HG03280 (cell line): Measurements from ENCODE around the gene PHACTR2.
"Not testable (repeated sequence)": the region's sequence is repeated elsewhere in the genome, so short reads cannot be mapped to it uniquely, and the experiment has no call there.

Experiments
- ATAC-seq: cut with Tn5 transposase; IDR thresholded peaks from one replicate; pipeline ENCODE4 v1.9.1; 2021; ENCODE audit warnings: mild to moderate bottlenecking, moderate library complexity; ENCODE audit not compliant: unreplicated experiment

Gene PHACTR2

DNA sequence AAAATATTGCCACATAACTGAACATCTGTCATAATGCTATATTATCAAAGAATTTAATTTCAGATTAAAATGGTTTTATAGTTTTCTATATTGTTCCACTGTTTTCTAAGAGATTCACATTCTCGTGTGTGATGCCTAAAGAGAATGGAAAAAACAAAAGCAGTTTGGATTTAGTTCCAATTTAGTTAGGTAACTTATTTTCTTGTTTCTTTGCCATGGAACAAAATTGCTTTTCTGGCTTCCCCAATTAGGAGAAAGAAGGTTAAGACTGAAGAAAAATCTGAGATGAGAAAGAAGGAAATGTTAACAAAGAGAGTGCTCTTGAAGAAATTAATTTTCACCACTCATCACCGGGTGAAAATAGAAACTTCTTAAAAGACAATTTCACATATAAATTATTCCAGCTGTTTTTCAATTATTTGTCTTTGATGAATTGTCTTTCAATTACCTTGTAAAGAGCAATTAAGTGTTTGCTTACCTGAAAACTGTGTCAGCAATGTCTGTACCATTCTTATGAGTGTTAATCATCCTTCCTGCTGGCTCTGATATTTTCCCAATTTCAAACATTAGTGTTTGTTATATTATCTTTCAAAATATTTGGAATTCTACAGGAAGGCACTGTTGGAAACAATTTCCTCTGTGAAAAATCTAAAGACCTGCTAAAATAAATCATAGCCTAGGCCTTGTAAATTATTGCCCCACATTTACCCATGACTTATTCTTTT lies 19.5 kb downstream of the PHACTR2 start:
- ATAC-seq: no peak

DNA sequence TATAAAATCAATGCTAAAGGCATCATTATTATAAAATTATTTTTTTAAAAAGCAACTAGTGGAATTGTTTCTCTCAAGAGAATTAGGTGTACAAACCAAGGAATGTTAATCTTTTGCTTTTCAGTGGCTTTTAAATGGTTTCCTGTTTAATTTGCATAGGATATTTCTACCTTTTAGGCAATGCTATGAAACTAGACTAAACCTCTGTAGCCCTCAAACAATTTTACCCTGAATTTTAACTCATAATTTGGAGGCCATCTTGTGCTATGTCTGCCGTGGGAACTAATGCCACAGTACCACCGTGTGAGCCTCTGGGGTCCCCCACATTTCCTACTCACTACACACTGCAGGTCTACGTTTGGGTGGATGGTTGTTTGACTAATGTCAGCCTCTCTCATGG lies 20.6 kb downstream of the PHACTR2 start:
- no peak for ATAC-seq

DNA sequence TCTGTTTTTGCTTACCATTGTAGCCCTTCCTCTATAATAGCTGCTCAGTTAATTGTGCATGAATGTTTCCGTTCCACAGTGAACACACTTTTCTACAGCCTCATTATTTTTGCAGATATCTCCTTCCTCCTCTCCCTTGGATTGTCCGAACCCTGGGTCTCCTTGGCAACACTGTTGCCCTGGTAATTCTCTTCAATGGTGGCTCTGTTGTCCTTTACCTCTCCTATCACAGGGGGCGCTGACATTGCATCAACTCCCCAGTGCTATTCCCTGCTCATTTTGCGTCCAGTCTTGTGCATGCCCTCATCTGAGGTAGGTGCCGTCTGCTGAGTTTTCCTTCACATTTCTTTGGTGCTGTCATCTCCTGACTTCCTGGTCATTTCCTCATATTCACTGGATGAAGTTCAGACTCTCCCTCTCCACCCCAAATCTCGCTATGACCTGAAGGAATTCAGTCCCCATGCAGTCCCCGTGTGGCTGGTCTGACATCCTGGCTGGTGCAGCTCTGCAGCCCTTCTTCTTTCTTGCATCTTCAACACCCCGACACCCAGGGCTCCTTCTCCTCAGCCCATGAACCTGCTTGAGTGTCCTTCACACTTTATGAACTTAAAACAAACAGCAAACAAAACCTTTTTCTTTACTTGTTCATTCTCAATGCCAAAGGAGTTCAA lies 21.1 kb downstream of the PHACTR2 start:
- ATAC-seq: no peak

GRCh38 chr6:143699430-143699825 lies 21.7 kb downstream of the PHACTR2 start:
- ATAC-seq: no peak

DNA sequence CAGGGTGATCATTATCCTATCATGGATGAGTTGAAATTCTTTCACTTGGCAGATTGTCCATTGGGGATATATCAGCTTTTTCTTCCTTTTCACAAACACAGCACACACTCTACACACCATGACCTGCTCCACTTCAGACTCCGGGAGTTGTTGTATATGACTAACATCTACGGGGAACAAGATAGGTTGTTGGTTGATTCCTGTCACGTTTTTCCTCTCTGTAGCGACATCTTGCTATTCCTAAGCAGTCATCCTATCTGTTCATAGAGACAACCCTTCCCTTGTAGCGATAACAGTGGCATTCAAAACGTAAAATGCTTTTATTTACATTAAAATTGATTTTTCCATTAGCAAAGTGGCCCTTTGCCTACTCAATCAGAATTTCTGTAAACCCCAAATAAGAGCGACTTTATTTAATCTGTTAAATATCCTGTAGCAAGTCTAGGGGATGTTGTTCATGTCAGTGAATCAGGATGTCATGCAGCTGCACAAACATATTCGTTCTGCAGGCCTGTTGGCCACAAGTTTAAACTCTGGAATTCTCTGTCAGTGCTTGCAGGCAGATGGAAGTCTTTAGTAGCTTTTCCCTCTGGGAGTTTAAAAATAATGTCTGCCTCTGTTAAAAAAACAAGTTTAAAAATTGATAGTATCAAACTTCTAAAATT lies 23.1 kb downstream of the PHACTR2 start:
- ATAC-seq: no peak

GRCh38 chr6:143701349-143702234 lies 23.8 kb downstream of the PHACTR2 start:
- no peak for ATAC-seq

DNA sequence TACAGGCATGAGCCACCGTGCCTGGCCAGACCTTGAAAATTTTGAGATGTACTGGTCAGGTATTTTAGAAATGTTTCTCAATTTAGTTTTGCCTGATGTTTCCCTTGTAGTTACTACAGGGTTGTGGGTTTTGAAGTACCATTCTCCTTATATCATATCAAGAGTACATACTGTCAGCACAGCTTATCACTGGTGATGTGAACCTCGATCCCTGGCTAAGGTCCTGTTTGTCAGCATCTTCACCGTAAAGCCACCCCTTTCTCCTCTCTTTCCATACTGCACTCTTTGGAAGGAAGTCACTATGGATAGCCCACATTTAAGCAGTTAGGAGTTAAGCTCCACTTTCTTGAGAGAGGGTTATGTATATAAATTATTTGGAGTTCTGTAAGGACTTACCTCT lies 27.8 kb downstream of the PHACTR2 start:
- no peak for ATAC-seq

GRCh38 chr6:143707697-143708096 lies 29.9 kb downstream of the PHACTR2 start:
- no peak for ATAC-seq

DNA sequence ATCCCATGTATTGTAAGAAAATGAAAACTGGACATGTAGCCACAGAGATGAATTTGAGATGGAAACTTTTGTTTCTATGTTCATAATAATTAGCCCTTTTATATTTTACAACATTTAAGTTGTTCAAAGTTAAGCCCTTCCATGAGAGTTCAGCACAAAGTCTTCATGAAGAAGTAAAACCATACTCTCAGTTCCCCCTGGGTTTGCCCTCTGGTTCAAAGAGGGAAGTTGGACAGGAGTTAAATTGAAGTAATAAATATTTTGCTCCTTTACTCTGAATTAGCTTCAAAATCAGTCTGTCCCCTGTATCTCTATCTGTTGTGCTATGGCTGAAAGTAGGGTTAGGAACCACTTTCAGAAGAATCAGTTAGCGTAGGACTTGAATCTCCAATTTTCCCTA lies 31.1 kb downstream of the PHACTR2 start:
- no peak for ATAC-seq

DNA sequence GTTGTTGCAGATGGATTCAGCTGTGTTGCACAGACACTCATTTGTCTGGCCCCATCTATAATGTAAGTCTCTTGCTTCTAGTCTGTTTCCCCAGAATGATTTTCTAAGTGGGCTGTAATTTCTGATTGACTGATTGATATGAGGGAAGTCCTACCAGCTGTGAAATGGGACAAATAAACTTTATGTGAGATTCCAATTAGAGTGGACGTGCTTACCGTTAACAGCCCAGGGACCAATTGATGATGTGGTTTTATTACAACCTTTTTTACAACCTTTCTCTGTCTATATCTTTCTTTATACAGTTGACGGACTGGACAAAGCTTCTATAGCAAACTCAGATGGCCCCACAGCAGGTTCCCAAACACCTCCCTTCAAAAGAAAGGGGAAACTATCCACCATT lies 33.9 kb downstream of the PHACTR2 start:
- no peak for ATAC-seq

DNA sequence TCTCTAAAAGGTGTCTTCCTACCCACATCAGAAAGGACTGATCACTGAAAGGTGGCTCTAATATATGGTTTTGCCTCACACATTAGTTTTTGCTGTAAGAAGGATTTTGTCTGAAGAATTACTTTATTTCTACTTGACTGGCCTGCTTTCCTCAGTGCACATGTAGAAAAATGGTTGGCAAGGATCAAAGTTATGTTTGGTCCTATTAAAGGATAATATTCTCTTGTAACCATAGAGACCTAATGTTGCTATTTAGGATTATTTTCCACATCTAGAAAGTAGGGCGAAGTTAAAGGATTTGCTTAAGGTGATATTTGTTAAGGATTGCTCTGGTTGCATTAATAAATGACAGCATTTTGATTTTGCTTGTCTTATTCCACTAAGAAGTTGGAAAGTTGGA lies 40.7 kb downstream of the PHACTR2 start:
- ATAC-seq: no peak

DNA sequence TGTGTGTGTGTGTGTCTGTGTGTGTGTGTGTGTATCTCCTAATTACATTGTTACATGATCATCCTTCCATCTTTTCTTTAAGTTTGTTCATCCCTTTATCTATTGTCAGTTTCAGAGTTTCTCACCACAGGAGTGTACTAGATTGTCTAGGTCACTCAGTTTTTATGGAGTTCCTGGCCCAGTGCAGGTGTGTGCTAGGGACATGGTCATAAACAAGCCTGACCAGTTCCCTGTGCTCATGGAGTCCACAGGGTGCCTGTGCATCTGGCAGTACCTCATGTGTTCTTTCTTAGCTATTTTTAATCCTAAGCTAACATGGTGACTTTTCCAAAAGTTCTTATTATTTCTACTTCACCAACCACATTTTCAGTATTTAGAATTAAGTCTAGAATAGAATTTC lies 43.9 kb downstream of the PHACTR2 start:
- no peak for ATAC-seq

DNA sequence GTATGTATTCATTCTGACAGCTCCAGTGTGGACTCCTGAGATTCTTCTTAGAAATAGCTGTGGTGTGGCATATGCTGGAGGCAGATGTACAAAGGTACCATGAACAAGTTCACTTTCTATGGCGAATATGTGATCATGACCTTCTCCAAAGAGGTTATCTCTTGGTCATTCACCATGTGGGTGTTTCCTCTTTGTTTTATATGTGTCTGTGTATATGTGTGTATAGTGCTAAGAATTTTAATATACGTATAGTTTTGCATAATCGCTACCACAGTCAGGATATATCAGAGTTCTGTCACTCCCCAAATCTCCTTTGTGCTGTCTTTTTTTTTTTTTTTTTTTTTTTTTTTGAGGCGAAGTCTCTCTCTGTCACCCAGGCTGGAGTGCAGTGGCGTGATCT lies 47.1 kb downstream of the PHACTR2 start:
- ATAC-seq: no peak

DNA sequence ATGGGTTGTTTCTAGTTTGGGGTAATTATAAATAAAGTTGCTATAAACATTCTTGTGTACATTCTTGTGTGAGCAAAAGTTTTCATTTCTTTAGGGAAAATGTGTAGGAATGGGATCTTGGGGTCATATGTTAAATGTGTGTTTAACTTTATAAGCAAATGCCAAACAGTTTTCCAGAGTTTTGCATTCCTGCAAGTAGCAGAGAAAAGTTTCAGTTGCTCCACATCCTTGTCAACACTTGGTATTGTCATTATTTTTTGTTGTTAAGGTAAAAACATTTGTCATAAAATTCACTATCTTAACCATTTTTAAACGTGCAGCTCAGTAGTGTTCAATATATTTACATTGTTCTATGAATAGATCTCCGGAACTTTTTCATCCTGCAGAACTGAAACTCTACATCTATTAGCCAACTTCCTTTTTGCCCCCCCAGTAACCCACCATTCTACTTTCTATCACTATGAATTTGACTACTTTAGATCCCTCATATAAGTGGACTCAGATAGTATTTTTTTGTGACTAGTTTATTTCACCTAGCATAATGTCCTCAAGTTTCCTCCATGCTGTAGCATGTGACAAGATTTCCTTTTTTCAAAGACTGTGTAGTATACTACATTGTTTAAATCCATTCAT lies 48.4 kb downstream of the PHACTR2 start:
- ATAC-seq: no peak

- ATAC-seq: no peak
Observed at GRCh38 chr6:143727035-143727434, 49.3 kb downstream of the PHACTR2 start.

DNA sequence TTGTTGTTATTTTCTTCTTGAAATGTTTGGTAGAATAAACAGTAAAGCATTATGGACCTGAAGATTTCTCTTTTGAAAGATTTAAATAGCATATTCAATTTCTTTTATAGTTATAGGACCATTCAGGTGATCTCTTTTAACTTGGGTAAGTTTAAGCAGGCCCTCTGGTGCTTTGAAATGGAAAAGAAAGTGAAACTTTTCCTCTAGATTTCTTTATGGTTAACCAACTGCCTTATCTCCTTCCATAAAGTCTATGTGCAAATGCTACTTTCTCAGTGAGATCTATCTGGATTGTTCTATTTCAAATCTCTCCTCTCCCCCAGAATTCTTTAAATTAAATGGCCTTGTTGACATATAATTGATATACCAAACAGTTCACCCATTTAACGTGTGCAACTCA lies 54.0 kb downstream of the PHACTR2 start:
- no peak for ATAC-seq

DNA sequence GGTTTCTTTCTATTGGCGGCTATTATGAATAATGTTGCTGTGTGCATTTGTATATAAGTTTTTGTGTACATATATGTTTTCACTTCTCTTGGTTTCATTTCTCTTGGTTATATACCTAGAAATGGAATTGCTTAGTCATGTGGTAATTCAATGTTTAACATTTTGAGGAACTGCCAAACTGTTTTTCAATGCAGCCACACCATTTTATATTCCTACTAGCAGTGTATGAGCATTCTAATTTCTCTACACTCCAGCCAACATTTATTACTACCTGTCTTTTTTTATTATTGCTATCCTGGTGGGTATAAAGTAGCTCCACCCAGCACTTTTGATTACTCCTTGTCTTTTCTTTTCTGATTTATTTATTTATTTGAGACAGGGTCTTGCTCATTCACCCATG lies 54.8 kb downstream of the PHACTR2 start:
- ATAC-seq: no peak

- no peak for ATAC-seq
Observed at GRCh38 chr6:143733510-143733909, 55.7 kb downstream of the PHACTR2 start.

DNA sequence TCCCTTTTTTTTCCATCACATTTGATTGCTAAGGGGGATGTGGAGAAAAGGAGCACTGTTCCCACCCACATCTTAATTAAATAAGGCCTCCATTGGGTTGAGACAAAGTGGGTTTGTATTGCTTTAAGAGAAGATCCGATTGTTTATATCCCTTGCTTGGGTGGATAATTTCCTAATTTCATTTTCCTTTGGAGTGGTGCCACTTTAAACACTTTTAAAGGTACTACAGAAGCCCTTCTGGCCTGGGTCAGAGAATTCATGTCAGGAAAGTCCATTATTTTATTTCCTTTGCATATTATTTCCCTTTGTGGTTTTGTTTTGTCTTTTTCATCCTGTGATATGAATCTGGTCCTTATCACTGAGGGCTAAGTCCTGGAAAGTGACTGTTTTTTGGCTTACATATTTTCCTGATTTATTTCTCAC lies 56.9 kb downstream of the PHACTR2 start:
- ATAC-seq: no peak

DNA sequence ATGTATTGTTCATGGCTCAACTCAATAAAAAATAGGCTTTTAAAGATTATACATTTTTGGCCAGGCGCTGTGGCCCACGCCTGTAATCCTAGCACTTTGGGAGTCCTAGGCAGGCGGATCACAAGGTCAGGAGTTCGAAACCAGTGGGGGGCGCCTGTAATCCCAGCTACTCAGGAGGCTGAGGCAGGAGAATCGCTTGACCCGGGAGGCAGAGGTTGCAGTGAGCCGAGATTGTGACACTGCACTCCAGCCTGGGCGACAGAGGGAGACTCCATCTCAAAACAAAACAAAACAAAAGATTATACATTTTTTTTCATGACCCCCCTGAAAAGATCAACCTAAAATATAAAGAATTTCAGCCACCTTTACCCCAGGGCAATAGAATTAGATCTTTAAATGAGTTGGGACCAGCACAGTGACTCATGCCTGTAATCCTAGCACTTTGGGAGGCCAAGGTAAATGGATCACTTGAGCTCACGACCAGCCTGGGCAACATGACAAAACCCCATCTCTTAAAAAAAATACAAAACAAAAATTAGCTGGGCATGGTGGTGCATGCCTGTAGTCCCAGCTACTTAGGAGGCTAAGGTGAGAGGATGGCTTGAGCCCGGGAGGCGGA lies 60.4 kb downstream of the PHACTR2 start:
- ATAC-seq: not testable (repeated sequence)
